GM21737 (cell line): ENCODE measurements around the gene WDR90.

Experiments used
- ATAC-seq: cut with Tn5 transposase; IDR thresholded peaks from one replicate; pipeline ENCODE4 v1.9.1; 2021; ENCODE audit warnings: mild to moderate bottlenecking, moderate library complexity; ENCODE audit not compliant: unreplicated experiment

WDR90 gene

DNA sequence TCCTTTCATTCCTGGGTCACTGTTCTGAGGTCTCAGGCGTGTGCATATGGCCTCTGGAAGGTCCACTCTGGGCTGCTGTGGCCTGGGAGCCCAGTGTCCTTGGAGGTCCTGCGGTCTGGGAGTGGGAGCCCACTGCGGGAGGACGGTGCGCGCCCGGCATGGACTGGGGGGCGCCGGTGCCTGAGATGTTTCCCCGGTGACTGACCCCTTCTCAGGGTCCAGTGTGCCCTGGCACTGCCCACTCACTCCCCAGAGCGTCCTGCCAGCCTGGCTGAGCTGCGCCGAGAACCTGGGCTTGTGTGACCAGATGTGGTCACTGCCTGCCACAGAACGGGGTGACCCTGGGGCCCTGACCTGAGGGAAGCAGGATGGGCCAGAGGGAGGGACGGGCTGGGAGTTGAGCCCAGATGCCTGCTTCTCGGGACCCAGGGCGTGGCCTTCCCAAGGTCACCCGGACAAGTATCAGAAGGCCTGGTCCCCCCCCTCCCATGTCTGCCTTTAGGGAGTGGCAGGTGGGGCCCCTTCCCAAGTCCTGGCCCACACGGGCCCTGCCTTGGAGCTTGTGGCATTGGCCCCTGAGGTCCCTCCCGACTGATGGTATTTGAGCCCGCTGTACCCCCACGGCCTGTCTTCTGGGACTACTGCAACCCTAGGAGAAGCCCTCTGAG, 25.2 kb downstream of the WDR90 start:
- ATAC-seq = no peak

DNA sequence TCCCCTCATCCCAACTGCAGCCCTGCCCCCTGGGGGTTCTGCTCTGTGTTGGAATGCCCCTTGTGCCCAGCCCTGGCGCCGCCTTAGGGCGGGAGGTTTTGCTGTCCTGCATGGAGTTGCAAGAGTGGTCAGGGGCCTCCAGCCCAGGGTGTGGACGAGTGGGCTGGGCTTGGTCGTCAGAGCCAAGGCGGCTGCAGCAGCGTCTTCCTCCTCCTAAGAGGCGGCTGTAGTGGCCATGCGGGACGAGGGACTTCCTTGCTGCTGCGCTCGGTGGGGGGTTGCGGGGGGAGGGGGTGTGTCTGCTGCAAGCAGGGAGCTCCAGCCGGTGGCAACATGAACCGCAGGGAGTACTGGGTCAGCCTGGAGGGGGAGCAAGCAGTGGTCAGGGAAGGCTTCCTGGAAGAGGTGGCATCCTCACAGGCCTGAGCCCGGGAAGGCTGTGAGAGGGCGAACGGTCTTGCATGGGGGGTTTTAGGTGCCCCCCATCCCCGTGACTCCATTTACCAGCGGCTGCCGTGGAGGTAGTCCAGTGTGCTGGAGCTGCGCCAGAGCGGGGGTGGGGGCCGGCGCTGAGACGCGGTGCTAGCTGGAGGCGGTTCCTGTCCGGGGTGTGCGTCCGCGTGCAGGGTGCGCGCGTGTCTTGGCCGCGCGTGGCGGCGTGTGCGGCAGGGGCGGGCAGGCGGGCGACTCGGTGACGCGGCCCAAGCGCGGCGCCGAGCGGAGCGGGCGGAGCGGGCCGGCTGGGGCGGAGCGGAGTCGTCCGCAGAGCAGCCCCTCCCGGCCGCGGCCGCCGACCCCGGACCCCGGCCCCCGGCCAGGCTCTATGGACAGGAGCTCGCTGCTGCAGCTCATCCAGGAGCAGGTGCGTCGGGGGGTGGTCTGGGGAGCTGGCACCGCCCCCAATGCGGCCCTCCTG, 26.1 kb downstream of the WDR90 start, which contains the start of gene RHBDL1:
RHBDL1 (plus strand) TSS at position 704 of the 916 bp plus-strand sequence; CDS start at position 824, 120 bp downstream.
- no peak for ATAC-seq

DNA sequence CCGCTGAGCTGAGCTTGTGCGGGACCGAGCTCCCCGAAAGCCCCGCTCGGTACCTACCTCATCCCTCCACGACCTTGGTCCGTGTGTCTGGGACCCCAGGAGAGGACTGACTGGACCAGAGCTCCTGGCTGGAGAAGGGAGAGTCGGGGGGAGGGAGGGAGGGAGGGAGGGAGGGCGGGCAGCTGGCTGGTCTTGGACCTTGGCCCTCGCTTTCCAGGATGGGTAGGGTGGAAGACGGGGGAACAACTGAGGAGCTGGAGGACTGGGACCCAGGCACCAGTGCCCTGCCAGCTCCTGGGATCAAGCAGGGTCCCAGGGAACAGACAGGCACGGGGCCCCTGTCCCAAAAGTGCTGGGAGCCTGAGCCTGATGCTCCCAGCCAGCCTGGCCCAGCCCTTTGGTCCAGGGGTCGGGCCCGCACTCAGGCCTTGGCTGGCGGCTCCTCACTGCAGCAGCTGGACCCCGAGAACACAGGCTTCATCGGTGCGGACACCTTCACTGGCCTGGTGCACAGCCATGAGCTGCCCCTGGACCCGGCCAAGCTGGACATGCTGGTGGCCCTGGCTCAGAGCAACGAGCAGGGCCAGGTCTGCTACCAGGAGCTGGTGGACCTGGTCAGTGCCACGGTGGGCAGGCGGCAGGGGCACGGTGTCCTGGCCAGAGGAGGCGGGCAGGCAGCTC, 26.9 kb downstream of the WDR90 start:
- ATAC-seq = no peak

DNA sequence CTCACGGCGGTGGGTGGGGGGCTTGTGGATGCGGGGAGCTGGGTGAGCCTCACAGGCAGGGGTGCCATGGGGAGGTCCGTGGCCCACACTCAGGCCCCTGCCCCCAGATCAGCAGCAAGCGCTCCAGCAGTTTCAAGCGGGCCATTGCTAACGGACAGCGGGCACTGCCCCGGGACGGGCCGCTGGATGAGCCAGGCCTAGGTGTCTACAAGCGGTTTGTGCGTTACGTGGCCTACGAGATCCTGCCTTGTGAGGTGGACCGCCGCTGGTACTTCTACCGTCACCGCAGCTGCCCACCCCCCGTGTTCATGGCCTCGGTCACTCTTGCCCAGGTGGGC, 27.4 kb downstream of the WDR90 start:
- no peak for ATAC-seq

GRCh38 chr16:676913-677312, 27.7 kb downstream of the WDR90 start:
- ATAC-seq = no peak

DNA sequence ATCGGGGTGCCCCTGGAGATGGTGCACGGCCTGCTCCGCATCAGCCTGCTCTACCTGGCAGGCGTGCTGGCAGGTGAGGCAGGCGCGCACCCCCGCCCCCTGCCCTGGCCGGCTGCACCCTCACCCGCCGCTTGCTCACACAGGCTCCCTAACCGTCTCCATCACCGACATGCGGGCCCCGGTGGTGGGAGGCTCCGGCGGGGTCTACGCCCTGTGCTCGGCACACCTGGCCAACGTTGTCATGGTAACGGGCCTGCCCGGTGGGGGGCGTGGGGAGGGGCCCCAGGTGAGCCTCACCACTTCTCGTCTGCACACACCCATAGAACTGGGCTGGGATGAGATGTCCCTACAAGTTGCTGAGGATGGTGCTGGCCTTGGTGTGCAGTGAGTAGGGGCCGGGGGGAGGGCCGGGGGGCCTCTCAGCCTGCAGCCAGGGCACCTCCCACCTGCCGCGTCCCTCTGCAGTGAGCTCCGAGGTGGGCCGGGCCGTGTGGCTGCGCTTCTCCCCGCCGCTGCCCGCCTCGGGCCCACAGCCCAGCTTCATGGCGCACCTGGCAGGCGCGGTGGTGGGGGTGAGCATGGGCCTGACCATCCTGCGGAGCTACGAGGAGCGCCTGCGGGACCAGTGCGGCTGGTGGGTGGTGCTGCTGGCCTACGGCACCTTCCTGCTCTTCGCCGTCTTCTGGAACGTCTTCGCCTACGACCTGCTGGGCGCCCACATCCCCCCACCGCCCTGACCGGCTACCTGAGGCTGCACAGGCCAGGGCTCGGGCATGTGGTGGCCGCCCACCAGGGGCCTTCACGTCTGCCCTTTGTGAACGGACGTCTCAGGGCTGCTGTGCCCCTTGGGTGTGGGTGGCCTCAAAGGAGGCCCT, 28.4 kb downstream of the WDR90 start:
- ATAC-seq = no peak

GRCh38 chr16:678209-678857, 29.2 kb downstream of the WDR90 start:
- ATAC-seq = no peak

GRCh38 chr16:678858-679813, 30.0 kb downstream of the WDR90 start:
- no peak for ATAC-seq

- peak; percentile 31 for ATAC-seq
Measured at GRCh38 chr16:679814-680624, 30.9 kb downstream of the WDR90 start, which contains the start of gene STUB1. TSS of gene STUB1 (plus strand) at chr16:680410. CDS start at chr16:680526, 116 bp downstream.

- ATAC-seq = no peak
Measured at GRCh38 chr16:680625-680945, 31.4 kb downstream of the WDR90 start.

- no peak for ATAC-seq
Measured at GRCh38 chr16:680967-681745, 32.0 kb downstream of the WDR90 start.

DNA sequence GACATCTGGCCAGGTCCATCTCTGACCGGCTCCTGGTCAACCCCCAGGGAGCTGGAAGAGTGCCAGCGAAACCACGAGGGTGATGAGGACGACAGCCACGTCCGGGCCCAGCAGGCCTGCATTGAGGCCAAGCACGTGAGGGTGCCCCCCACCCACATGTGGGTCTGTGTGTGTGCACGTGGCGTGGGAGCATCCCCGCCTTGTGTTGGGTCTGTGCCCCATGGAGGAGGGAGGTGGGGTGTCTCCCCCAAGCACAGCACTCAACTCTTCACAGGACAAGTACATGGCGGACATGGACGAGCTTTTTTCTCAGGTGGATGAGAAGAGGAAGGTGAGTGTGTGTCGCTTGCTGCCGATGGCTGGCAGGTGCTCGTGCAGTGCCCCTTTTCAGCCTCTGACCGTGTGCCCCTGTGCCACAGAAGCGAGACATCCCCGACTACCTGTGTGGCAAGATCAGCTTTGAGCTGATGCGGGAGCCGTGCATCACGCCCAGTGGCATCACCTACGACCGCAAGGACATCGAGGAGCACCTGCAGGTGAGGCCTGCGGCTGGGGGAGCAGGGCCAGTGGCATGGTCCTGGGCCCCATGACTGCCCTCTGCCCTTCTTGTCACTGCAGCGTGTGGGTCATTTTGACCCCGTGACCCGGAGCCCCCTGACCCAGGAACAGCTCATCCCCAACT, 32.7 kb downstream of the WDR90 start:
- no peak for ATAC-seq

- no peak for ATAC-seq
Measured at GRCh38 chr16:682493-683395, 33.6 kb downstream of the WDR90 start.

DNA sequence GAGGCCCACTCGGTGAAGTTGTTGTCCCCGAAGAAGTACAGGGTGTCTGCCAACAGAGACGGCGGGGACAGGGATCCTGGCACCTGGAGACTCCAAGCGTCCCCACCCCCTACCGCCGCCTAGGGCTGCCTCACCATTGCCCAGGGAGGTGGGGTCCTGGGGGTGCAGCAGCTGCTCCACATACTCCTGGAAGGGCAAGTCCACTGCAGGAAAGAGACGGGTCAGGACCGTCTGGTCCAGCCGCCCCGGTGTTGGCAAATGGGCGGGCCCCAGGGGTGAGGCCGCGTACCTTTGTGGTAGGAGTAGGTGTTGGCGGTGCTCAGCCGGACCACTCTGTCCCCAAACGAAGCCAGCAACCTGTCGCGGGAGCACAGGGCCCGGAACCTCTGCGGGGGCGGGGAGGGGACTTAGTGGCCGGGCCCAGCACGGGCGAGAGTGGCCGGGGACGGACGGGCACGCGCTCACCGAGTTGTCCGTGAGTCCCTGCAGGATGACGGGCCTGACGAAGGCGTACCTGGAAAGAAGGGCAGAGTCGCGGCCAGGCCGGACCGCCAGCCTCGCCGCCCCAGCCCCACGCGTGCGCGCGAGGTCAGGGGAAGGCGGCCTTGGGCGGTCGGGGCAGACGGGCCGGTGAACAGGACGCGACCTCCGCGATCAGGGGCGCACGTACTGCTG, 34.4 kb downstream of the WDR90 start:
- ATAC-seq = peak; percentile 0

- peak; percentile 46 for ATAC-seq
Measured at GRCh38 chr16:684071-684794, 35.1 kb downstream of the WDR90 start, which contains the start of gene JMJD8. TSS of gene JMJD8 (minus strand) at chr16:684334. CDS start at chr16:684319, 15 bp downstream.
